H1 (cell line): ENCODE measurements around the gene TTC3. TPM values are rescaled to one million over a fixed set of nuclear protein-coding genes. Genes with fewer than 3 reads are reported as not detected.

Experiments used
- CTCF ChIA-PET: fragments of 300-600 bp; sonication (Branson Sonifier 250); formaldehyde crosslinking; loops from one replicate; lab custom pipeline; 2021; ENCODE audit not compliant: partially characterized antibody; lab: Charles Lee
- POLR2A ChIA-PET: fragments of 300-600 bp; sonication (Branson Sonifier 250); formaldehyde crosslinking; loops from one replicate; lab custom pipeline; 2021; ENCODE audit warnings: inconsistent platforms; ENCODE audit not compliant: partially characterized antibody; lab: Charles Lee
- DNase-seq, 2 experiments: peaks; one replicate each; pipeline versions ENCODE4 v3.0.0 to v3.0.0-alpha.2; 2010 to 2022; ENCODE audit warnings: low spot score in 2 of 2, low read depth in 1 of 2, mixed read lengths in 1 of 2
- FAIRE-seq: peaks from 2 replicates; lab custom pipeline; 2011; peaks lifted over from hg19 to GRCh38; lab: Jason Lieb, UNC
- H2AFZ ChIP-seq: 2 replicates; pipeline ENCODE4 v1.8.1; 2012; ENCODE audit warnings: low read length, inconsistent platforms
- H2AK5ac ChIP-seq: 2 replicates; pipeline ENCODE4 v1.6.1; 2013; ENCODE audit warnings: low read depth, low read length
- H2BK120ac ChIP-seq: replicated peaks from 2 replicates; pipeline ENCODE3; 2013; ENCODE audit warnings: low read depth, low read length, inconsistent platforms
- H2BK12ac ChIP-seq: 2 replicates; pipeline ENCODE4 v1.6.1; 2013; ENCODE audit warnings: low read depth, low read length
- H2BK15ac ChIP-seq: 2 replicates; pipeline ENCODE4 v1.6.1; 2013; ENCODE audit warnings: low read length
- H2BK20ac ChIP-seq: 2 replicates; pipeline ENCODE4 v1.6.1; 2013; ENCODE audit warnings: low read length
- H2BK5ac ChIP-seq: 2 replicates; pipeline ENCODE4 v1.6.1; 2013; ENCODE audit warnings: low read depth, low read length
- H3K14ac ChIP-seq: 2 replicates; pipeline ENCODE4 v1.6.1; 2013; ENCODE audit warnings: inconsistent platforms; ENCODE audit not compliant: insufficient read length
- H3K18ac ChIP-seq: 2 replicates; pipeline ENCODE4 v1.6.1; 2013; ENCODE audit warnings: low read length; ENCODE audit errors: extremely low read depth
- H3K23ac ChIP-seq: 2 replicates; pipeline ENCODE4 v1.6.1; 2013; ENCODE audit warnings: inconsistent platforms; ENCODE audit not compliant: insufficient read length
- H3K23me2 ChIP-seq: 2 replicates; pipeline ENCODE4 v1.6.1; 2013; ENCODE audit warnings: low read depth, low read length
- H3K27ac ChIP-seq: 2 replicates; pipeline ENCODE4 v1.6.1; 2011; ENCODE audit warnings: low read depth, low read length, inconsistent platforms
- H3K27me3 ChIP-seq, 4 experiments: replicated peaks in 1 of 4; 1 replicate in 1 of 4; 2 replicates in 3 of 4; pipeline versions ENCODE4 v1.6.1 to v1.8.1; 2011 to 2013; ENCODE audit warnings: low read length in 3 of 4, mild to moderate bottlenecking in 3 of 4, inconsistent platforms in 2 of 4, mixed read lengths in 2 of 4, moderate library complexity in 1 of 4; ENCODE audit not compliant: control insufficient read depth in 3 of 4, insufficient read depth in 3 of 4; ENCODE audit errors: extremely low read depth in 1 of 4
- H3K36me3 ChIP-seq, 4 experiments: 2 replicates each; pipeline versions ENCODE4 v1.6.1 to v1.8.1; 2011 to 2013; ENCODE audit warnings: mild to moderate bottlenecking in 4 of 4, low read length in 3 of 4, moderate library complexity in 2 of 4, control low read depth in 1 of 4, inconsistent platforms in 1 of 4; ENCODE audit not compliant: insufficient read depth in 4 of 4, control insufficient read depth in 2 of 4
- H3K4ac ChIP-seq: replicated peaks from 2 replicates; pipeline ENCODE3; 2013; ENCODE audit warnings: low read length, low read depth, mixed read lengths, inconsistent platforms; ENCODE audit not compliant: insufficient read length
- H3K4me1 ChIP-seq, 4 experiments: replicated peaks in 1 of 4; 1 replicate in 1 of 4; 2 replicates in 3 of 4; pipeline versions ENCODE4 v1.6.1 to v1.8.1; 2011 to 2013; ENCODE audit warnings: low read length in 3 of 4, inconsistent platforms in 2 of 4, mixed read lengths in 1 of 4; ENCODE audit not compliant: insufficient read depth in 4 of 4, control insufficient read depth in 3 of 4
- H3K4me2 ChIP-seq, 2 experiments: 2 replicates each; pipeline versions ENCODE4 v1.6.1 to v1.8.1; 2011 to 2013; ENCODE audit warnings: low read depth in 2 of 2, low read length in 2 of 2, control low read depth in 1 of 2, inconsistent platforms in 1 of 2, mild to moderate bottlenecking in 1 of 2; ENCODE audit not compliant: insufficient read depth in 1 of 2
- H3K4me3 ChIP-seq, 4 experiments: fragments of 200-600, 300-600 bp in 1 of 4; sonication (generic), shearing (Covaris generic), sonication (Bioruptor Twin) in 1 of 4; 2 replicates each; pipeline versions ENCODE4 v1.5.1 to v1.8.1; 2011 to 2016; ENCODE audit warnings: low read length in 4 of 4, low read depth in 3 of 4, control low read depth in 2 of 4, inconsistent platforms in 2 of 4, mild to moderate bottlenecking in 2 of 4, mixed read lengths in 1 of 4, moderate library complexity in 1 of 4; ENCODE audit not compliant: insufficient read depth in 2 of 4; ENCODE audit errors: extremely low read depth in 1 of 4
- H3K56ac ChIP-seq: replicated peaks from 2 replicates; pipeline ENCODE3; 2013; ENCODE audit warnings: low read depth, mild to moderate bottlenecking, mixed read lengths, low read length, inconsistent platforms; ENCODE audit not compliant: insufficient read length
- H3K79me1 ChIP-seq: 2 replicates; pipeline ENCODE4 v1.6.1; 2013; ENCODE audit warnings: low read depth, low read length, control low read depth
- H3K79me2 ChIP-seq, 2 experiments: 2 replicates each; pipeline versions ENCODE4 v1.6.1 to v1.8.1; 2012 to 2013; ENCODE audit warnings: low read length in 2 of 2, mild to moderate bottlenecking in 2 of 2, inconsistent platforms in 1 of 2; ENCODE audit not compliant: insufficient read depth in 2 of 2, control insufficient read depth in 1 of 2
- H3K9ac ChIP-seq, 4 experiments: replicated peaks in 1 of 4; 1 replicate in 1 of 4; 2 replicates in 3 of 4; pipeline versions ENCODE4 v1.6.1 to v1.8.1; 2011 to 2013; ENCODE audit warnings: low read depth in 3 of 4, low read length in 3 of 4, control low read depth in 2 of 4, mild to moderate bottlenecking in 2 of 4, moderate library complexity in 2 of 4, inconsistent platforms in 1 of 4; ENCODE audit errors: extremely low read depth in 1 of 4
- H3K9me3 ChIP-seq, 2 experiments: 2 replicates each; pipeline versions ENCODE4 v1.6.1 to v1.8.1; 2012 to 2013; ENCODE audit warnings: mild to moderate bottlenecking in 2 of 2, moderate library complexity in 2 of 2, control low read depth in 1 of 2, inconsistent platforms in 1 of 2, low read depth in 1 of 2, low read length in 1 of 2, mixed read lengths in 1 of 2; ENCODE audit not compliant: insufficient read depth in 2 of 2
- H4K20me1 ChIP-seq, 2 experiments: replicated peaks in 1 of 2; 2 replicates each; pipeline versions ENCODE3 to v1.8.1; 2011 to 2013; ENCODE audit warnings: inconsistent platforms in 2 of 2, low read length in 2 of 2, mild to moderate bottlenecking in 1 of 2; ENCODE audit not compliant: insufficient read depth in 2 of 2, control insufficient read depth in 1 of 2
- H4K5ac ChIP-seq: 2 replicates; pipeline ENCODE4 v1.6.1; 2013; ENCODE audit warnings: low read length, low read depth, mixed read lengths, inconsistent platforms; ENCODE audit not compliant: insufficient read length
- H4K8ac ChIP-seq: 2 replicates; pipeline ENCODE4 v1.8.0; 2013; ENCODE audit warnings: mild to moderate bottlenecking, moderate library complexity, low read length, inconsistent platforms; ENCODE audit not compliant: insufficient read depth; ENCODE audit errors: extremely low read depth
- H4K91ac ChIP-seq: replicated peaks from 2 replicates; pipeline ENCODE3; 2013; ENCODE audit warnings: low read length, mixed read lengths, inconsistent platforms; ENCODE audit not compliant: insufficient read length
- CHD1 ChIP-seq: IDR thresholded peaks from 2 replicates; pipeline ENCODE4 v1.6.1; 2012; ENCODE audit warnings: low read depth, low read length, improper control_type of control experiment
- EZH2 ChIP-seq: fragments of 200-600 bp; sonication (generic); IDR thresholded peaks from 2 replicates; pipeline ENCODE4 v1.7.1; 2012; ENCODE audit warnings: low read depth, mild to moderate bottlenecking, moderate library complexity, low read length, inconsistent platforms; ENCODE audit not compliant: severe bottlenecking
- KDM4A ChIP-seq: IDR thresholded peaks from one replicate; pipeline ENCODE4 v1.7.1; 2012; ENCODE audit warnings: low read depth, mild to moderate bottlenecking, moderate library complexity, low read length, inconsistent platforms; ENCODE audit not compliant: severe bottlenecking
- RAD21 ChIP-seq, 2 experiments: IDR thresholded peaks in 1 of 2; conservative IDR thresholded peaks in 1 of 2; 2 replicates each; pipeline ENCODE4 v1.6.1; 2011; ENCODE audit warnings: low read depth in 2 of 2, low read length in 2 of 2, improper control_type of control experiment in 1 of 2, inconsistent platforms in 1 of 2, mild to moderate bottlenecking in 1 of 2, moderate library complexity in 1 of 2
- RBBP5 ChIP-seq: IDR thresholded peaks from 2 replicates; pipeline ENCODE4 v1.7.1; 2012; ENCODE audit warnings: low read depth, mild to moderate bottlenecking, inconsistent platforms, low read length, moderate library complexity, borderline replicate concordance
- RXRA ChIP-seq: IDR thresholded peaks from 2 replicates; pipeline ENCODE4 v1.6.1; 2011; ENCODE audit warnings: low read depth, mild to moderate bottlenecking, low read length, moderate library complexity; ENCODE audit not compliant: insufficient read depth
- SIRT6 ChIP-seq: IDR thresholded peaks from one replicate; pipeline ENCODE4 v1.7.1; 2012; ENCODE audit warnings: low read length, inconsistent platforms
- SP2 ChIP-seq: IDR thresholded peaks from 2 replicates; pipeline ENCODE4 v1.6.1; 2012; ENCODE audit warnings: mild to moderate bottlenecking, low read length, inconsistent platforms
- WGBS, 2 experiments: shearing (Covaris generic) in 1 of 2; methylation state at CpG; one replicate each; pipeline versions ENCODE4 v1.1.6 to v1.1.7; 2013 to 2015; ENCODE audit warnings: low lambda C conversion rate in 2 of 2, mixed read lengths in 2 of 2, inconsistent platforms in 1 of 2, low coverage in 1 of 2, missing lambda C conversion rate in 1 of 2; ENCODE audit not compliant: insufficient replicate concordance in 2 of 2, insufficient coverage in 1 of 2, insufficient read length in 1 of 2; ENCODE audit errors: extremely low coverage in 1 of 2, missing lambda C conversion rate in 1 of 2; 5-methylcytosine and 5-hydroxymethylcytosine counted together
- polyA plus RNA-seq, 7 experiments: library from polyadenylated mRNA; depleted of rRNA in 3 of 7; stranded (reverse) in 5 of 7; unstranded in 2 of 7; fragments of >200 nt in 5 of 7; fragments of 200-250 nt in 2 of 7; gene quantifications; 1 replicate in 5 of 7; 2 replicates in 1 of 7; 4 replicates in 1 of 7; pipeline versions ENCODE4 v1.2.1 to v1.2.3, GENCODE V29; 2011 to 2013; ENCODE audit warnings: missing spikeins in 2 of 7, mixed read lengths in 2 of 7
- total RNA-seq: library from RNA; stranded (reverse); fragmentation: NEBNext Ultra II Directional; extraction: Animal tissue kit (Norgen Biotek cat#: 25700); gene quantifications from 2 replicates; pipeline ENCODE4 v1.2.1, GENCODE V29; 2021

The TTC3 gene
- total and polyA plus RNA-seq, 2 of the 8 experiments (the other 6 are each of a cell fraction or from before 2014, with no cell fraction given), result 11.0 to 36.2 TPM

GRCh38 chr21:37183749-37184148, 110.7 kb downstream of the TTC3 start:
- FAIRE-seq (no peak), DNase-seq (no peak)
- Histone ChIP-seq H3K56ac (no peak overlapping the region), H3K23me2 (no peaks in the 10 kb centered on the region), H3K14ac (no peak overlapping the region), H3K27me3 (no peaks in the 10 kb centered on the region), H3K4ac (no peak overlapping the region), H2AFZ (no peak overlapping the region), H4K20me1 (no peaks in the 10 kb centered on the region), H3K79me2 (no peaks in the 10 kb centered on the region), H2BK15ac (no peak overlapping the region), H2BK5ac (no peak overlapping the region), H3K4me2 (no peak overlapping the region), H4K8ac (no peak overlapping the region), H2BK120ac (no peak overlapping the region), H3K4me3 (no peak overlapping the region), H3K23ac (no peak overlapping the region), H2AK5ac (no peak overlapping the region), H3K79me1 (no peaks in the 10 kb centered on the region), H2BK12ac (no peak overlapping the region), H3K9ac (no peak overlapping the region), H2BK20ac (no peak overlapping the region), H3K9me3 (no peaks in the 10 kb centered on the region), H3K27ac (no peak overlapping the region), H3K36me3 (peaks cover 0 to 8% (median 0%) of the 10 kb centered on the region in 4 experiments; a peak in 3 of 8 replicates), H3K18ac (no peak overlapping the region), H3K4me1 (no peaks in the 10 kb centered on the region; a peak in 1 of 7 replicates), H4K5ac (no peak overlapping the region), H4K91ac (no peak overlapping the region)
- ChIA-PET CTCF (interaction anchor here (0.8 to 2.0 kb wide), 2 partner anchors 19 to 524 kb away, joined by 3 to 4 read pairs; no protein-coding TSS in a partner anchor), POLR2A (no interaction called here)
- TF ChIP-seq EZH2, result no peak
- TF ChIP-seq CHD1, result no peak
- TF ChIP-seq RAD21 (IDR thresholded peaks at IDR 0.05 in 1 of 2, conservative IDR thresholded peaks at IDR 0.05 in 1 of 2; ENCODE audit: low read depth in 2 of 2, low read length in 2 of 2), result no peak
- TF ChIP-seq KDM4A, result no peak
- TF ChIP-seq RBBP5, result no peak
- TF ChIP-seq SIRT6, result no peak
- TF ChIP-seq SP2, result no peak
- TF ChIP-seq RXRA, result no peak
- WGBS, 2 experiments, result 91% methylated on average over 3 of the region's 3 CpGs; no CpG with 5 or more reads in 1 of the 2 experiments
